Testis (tissue), 2 donors: ENCODE measurements around the gene CYP2S1.

Experiments
- CTCF ChIP-seq, 3 experiments: fragments of 450-650 bp in 2 of 3; fragments of 200-600 bp in 1 of 3; sonication (generic) in 1 of 3; IDR thresholded peaks; one replicate each; pipeline ENCODE4 v1.5.1; 2016 to 2019; ENCODE audit warnings: antibody characterized with exemption in 3 of 3, mild to moderate bottlenecking in 2 of 3, moderate library complexity in 1 of 3
- POLR2A ChIP-seq: fragments of 450-650 bp; IDR thresholded peaks from one replicate; pipeline ENCODE4 v1.6.1; 2017; ENCODE audit warnings: antibody characterized with exemption, mild to moderate bottlenecking, moderate library complexity

- TF ChIP-seq POLR2A (no peak), CTCF (IDR thresholded peaks at IDR 0.05) (no peak)
Measured at GRCh38 chr19:41186971-41187883, 5.8 kb upstream of the CYP2S1 start.
